Cardiac fibroblast (primary cell): ENCODE data around the gene CDR2.

Experiments used
- DNase-seq, 2 donors: peaks; one replicate each; pipeline versions ENCODE4 v3.0.0 to v3.0.0-alpha.2; 2010; ENCODE audit warnings: low read depth in 2 of 2
- H3K4me3 ChIP-seq, 2 donors: replicated peaks in 1 of 2; 1 replicate in 1 of 2; 2 replicates in 1 of 2; pipeline ENCODE4 v1.5.1; 2011; ENCODE audit warnings: low read depth in 2 of 2, low read length in 2 of 2, mild to moderate bottlenecking in 2 of 2, moderate library complexity in 1 of 2
- TF ChIP-seq, protein P1 (sequence below): IDR thresholded peaks from one replicate; pipeline ENCODE4 v1.5.1; 2011; ENCODE audit warnings: low read depth, mild to moderate bottlenecking, low read length, inconsistent platforms

Gene CDR2

DNA sequence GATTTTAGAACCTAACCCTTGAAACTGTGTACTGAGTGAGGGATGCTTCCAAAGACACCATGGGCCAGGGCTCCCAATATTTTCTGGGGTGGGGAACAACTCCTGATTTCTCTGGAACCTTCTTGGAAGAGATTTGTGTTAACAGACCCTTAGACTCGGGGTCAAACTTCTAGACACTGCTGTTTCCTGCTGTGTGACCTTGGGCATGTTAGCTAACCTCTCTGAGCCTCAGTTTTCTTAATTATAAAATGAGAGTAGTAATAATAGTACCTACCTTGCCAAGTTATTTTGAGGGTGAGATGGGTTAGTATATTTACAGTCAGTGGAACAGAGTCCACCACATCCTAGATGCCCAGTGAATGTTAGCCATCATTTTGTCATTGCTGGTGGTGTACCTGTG is 58.4 kb downstream of the CDR2 start:
- no peak overlapping the region for H3K4me3 ChIP-seq
- DNase-seq, result no peak
- TF ChIP-seq, protein P1, sequence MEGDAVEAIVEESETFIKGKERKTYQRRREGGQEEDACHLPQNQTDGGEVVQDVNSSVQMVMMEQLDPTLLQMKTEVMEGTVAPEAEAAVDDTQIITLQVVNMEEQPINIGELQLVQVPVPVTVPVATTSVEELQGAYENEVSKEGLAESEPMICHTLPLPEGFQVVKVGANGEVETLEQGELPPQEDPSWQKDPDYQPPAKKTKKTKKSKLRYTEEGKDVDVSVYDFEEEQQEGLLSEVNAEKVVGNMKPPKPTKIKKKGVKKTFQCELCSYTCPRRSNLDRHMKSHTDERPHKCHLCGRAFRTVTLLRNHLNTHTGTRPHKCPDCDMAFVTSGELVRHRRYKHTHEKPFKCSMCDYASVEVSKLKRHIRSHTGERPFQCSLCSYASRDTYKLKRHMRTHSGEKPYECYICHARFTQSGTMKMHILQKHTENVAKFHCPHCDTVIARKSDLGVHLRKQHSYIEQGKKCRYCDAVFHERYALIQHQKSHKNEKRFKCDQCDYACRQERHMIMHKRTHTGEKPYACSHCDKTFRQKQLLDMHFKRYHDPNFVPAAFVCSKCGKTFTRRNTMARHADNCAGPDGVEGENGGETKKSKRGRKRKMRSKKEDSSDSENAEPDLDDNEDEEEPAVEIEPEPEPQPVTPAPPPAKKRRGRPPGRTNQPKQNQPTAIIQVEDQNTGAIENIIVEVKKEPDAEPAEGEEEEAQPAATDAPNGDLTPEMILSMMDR, result no peak

DNA sequence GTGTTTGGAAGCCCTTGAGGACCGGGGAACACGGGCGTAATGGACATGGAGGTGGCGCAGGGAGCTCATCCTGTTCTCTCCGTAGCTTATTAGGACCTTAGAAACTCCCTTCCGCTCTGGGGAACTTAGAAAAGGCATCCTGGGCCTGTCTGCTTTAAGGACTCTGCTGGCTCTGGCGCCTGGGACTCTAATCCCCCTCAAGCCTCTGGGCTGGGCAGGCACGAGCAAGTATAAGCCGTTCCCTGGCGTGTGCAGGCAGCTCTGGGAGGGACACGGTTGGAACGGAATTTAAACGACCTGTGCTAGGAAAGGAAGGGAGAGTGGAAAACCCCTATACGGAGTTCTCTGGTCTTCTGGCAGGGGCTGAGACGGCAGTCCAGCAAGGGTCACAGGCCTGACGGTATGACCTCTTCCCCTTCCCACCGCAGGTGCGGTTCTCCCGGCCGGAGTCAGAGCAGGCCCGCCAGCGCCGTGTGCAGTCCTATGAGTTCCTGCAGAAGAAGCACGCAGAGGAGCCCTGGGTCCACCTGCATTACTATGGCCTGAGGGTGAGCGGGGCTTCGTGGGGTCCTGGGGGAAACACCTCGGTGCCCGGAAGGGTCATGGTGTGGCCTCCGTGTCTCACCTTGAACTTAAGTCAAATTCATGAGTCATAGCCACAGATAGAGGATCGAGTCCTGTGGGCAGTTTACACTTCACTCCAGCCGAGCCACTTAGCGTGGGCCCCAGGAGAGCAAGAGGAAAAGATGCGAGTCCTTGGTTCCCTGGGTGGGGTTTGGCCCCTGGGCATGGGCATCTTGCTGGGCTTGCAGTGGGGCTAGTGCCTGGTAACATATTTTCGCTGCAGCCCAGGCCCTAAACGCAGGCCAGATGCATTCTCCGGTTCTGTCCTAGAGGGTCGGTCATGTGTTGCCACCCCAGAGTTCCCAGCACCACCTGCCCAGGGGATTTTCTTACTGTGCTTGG is 59.5 kb downstream of the CDR2 start:
- DNase-seq, result no peak
- TF ChIP-seq, protein P1, result no peak
- H3K4me3 ChIP-seq, result no peak overlapping the region

DNA sequence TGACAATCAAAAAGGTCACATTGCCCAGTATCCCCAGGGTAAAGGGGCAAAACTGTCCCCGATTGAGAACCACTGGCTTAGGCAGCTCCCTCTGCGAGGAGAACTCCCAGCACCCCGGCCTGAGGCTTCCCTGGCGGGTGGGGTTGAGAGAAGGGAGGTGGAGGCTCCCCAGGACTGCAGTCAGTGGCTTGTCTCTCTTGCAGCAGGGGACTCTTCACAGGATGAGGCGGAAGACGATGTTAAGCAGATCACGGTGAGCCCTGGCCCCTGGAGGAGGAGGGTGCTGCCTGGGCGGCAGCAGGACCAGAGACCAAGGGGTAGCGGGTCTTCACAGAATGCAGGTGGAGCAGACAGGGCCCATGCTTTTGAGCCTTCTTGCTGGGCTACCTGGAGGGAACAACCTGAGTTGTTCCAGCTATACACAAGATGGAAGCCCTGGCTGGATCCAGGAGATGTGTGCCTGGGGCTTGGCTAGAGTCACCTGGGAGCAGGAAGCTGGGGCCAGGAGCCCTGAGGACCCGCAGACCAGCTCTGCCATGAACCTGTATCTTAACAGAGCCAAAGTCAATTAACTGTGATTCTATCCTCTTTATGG is 60.4 kb downstream of the CDR2 start:
- no peak overlapping the region for H3K4me3 ChIP-seq
- no peak for DNase-seq
- TF ChIP-seq, protein P1, result no peak

DNA sequence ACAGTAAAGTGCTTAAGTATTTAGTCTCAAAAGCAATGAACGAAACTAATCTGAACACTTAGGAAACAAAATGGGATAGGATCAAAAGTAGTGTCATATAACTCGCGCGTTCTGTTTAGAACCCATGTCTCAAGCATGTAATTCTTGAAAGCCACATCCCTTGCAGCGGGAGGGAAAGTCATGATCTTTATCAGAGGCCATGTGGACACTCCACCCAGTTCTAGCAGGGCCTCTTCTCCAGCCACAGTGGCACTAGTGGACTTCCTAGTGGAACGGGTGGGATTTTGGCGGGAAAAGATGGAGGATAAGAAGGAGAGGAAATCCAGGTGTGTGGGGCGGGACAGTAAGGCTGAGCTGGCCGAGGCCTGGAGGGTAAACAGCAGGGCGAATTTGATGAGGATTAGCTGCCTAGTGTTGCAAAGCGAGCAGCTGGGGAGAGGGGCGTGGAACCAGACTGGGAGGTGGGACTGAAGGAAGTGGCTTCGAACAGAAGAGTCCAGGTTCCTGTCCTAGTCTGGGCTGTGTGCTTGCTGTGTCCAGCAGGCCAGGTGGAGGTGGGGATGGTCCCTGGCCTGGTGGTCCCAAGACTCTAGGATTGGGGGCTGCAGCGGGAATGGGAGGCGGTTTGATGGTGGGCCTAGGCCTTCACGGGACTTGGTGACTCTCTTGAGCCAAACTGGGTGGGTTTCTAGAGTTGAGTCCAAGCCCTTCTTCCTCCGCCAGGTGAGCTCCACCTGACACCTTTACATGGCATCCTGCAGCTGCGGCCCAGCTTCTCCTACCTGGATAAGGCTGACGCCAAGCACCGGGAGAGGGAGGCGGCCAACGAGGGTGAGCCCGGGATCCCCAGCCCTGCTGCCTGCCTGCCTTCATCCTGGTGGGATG is 61.3 kb downstream of the CDR2 start:
- no peak for DNase-seq
- H3K4me3 ChIP-seq, result no peak overlapping the region
- TF ChIP-seq, protein P1, result no peak

DNA sequence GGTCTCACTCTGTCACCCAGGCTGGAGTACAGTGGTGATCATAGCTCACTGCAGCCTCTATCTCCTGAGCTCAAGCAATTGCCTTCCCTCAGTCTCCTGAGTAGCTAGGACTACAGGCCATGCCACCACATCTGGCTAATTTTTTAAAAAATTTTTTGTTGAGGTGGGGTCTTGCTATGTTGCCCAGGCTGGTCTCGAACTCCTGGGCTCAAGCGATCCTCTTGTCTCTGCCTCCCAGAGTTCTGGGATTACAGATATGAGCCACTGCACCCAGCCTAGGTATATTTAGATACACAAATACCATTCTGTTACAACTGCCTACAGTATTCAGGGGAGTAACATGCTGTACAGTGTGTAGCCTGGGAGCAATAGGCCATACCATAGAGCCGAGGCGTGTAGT is 62.9 kb downstream of the CDR2 start:
- TF ChIP-seq, protein P1, result no peak
- no peak for DNase-seq
- H3K4me3 ChIP-seq, result no peak overlapping the region

DNA sequence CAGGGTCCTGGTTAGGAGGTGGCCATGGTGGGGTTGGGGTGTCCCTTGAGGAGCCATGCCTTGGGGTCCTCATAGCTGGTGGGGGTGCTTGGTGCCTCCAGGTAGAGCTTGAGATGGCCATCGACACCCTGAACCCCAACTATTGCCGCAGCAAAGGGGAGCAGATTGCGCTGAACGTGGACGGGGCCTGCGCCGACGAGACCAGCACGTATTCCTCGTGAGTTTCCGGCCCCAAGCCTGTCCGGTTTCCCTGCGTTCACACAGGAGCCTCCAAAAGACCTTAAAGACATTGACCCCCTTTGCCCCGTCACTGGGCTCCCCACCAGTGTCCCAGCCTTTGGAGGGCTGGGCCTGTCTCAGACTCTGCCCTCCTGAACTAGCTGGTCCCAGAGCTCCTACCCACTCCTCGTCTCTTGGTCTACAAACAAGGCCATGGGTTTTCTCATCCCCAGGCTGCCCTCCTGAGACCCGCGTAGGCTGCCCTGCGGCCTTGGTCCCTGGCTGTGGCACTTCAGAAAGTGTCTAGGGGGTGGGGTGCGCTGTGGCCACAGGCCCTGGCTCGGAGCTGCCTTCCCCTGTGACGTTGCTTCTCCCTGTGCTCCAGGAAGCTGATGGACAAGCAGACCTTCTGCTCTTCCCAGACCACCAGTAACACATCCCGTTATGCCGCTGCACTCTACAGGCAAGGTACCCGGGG is 65.4 kb downstream of the CDR2 start:
- no peak for DNase-seq
- no peak overlapping the region for H3K4me3 ChIP-seq
- TF ChIP-seq, protein P1, result no peak
